WTC11 (cell line): ENCODE data around the gene TOX2.

Experiments used
- ESRRA ChIP-seq: sonication (generic); formaldehyde crosslinking; IDR thresholded peaks from 2 replicates; pipeline ENCODE4 v1.8.1; 2022; ENCODE audit warnings: mild to moderate bottlenecking, missing genetic modification reagents, borderline replicate concordance
- KAT7 ChIP-seq: sonication (generic); formaldehyde crosslinking; IDR thresholded peaks from 2 replicates; pipeline ENCODE4 v1.8.1; 2023; ENCODE audit warnings: missing genetic modification reagents, mild to moderate bottlenecking, borderline replicate concordance
- TF ChIP-seq, protein P1 (sequence below): sonication (generic); formaldehyde crosslinking; IDR thresholded peaks from 2 replicates; pipeline ENCODE4 v1.8.1; 2023; ENCODE audit warnings: mild to moderate bottlenecking, missing genetic modification reagents, moderate library complexity
- TF ChIP-seq, protein P2 (sequence below): fragments of 200-600 bp; IDR thresholded peaks from 2 replicates; pipeline ENCODE4 v1.8.0; 2022; ENCODE audit warnings: antibody characterized with exemption
- TF ChIP-seq, protein P3 (sequence below): sonication (generic); formaldehyde crosslinking; IDR thresholded peaks from 2 replicates; pipeline ENCODE4 v1.8.0; 2022; ENCODE audit warnings: mild to moderate bottlenecking, missing genetic modification reagents

DNA sequence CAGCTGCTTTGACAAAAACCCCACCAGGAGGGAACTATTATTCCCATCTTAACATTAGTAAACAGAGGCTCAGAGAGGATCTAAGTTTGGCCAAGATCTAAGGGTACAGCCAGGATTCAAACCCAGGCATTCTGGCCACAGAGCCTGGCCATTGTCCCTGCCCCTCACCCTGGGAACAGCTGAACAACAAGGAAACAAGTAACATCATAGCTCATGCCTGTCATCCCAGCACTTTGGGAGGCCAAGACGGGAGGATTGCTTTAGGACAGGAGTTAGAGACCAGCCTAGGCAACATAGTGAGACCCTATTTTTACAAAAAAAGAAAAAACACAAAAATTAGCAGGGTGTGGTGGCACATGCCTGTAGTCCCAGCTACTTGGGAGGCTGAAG is 27.5 kb downstream of the TOX2 start:
- no peak for TF ChIP-seq KAT7
- TF ChIP-seq, protein P1, sequence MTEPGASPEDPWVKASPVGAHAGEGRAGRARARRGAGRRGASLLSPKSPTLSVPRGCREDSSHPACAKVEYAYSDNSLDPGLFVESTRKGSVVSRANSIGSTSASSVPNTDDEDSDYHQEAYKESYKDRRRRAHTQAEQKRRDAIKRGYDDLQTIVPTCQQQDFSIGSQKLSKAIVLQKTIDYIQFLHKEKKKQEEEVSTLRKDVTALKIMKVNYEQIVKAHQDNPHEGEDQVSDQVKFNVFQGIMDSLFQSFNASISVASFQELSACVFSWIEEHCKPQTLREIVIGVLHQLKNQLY (CRISPR knock-in tag), result no peak
- TF ChIP-seq ESRRA (CRISPR knock-in tag), result no peak
- TF ChIP-seq, protein P2, sequence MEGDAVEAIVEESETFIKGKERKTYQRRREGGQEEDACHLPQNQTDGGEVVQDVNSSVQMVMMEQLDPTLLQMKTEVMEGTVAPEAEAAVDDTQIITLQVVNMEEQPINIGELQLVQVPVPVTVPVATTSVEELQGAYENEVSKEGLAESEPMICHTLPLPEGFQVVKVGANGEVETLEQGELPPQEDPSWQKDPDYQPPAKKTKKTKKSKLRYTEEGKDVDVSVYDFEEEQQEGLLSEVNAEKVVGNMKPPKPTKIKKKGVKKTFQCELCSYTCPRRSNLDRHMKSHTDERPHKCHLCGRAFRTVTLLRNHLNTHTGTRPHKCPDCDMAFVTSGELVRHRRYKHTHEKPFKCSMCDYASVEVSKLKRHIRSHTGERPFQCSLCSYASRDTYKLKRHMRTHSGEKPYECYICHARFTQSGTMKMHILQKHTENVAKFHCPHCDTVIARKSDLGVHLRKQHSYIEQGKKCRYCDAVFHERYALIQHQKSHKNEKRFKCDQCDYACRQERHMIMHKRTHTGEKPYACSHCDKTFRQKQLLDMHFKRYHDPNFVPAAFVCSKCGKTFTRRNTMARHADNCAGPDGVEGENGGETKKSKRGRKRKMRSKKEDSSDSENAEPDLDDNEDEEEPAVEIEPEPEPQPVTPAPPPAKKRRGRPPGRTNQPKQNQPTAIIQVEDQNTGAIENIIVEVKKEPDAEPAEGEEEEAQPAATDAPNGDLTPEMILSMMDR, result no peak
- TF ChIP-seq, protein P3, sequence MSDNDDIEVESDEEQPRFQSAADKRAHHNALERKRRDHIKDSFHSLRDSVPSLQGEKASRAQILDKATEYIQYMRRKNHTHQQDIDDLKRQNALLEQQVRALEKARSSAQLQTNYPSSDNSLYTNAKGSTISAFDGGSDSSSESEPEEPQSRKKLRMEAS (CRISPR knock-in tag), result no peak
